GM18870 (cell line): ENCODE results near the gene DGKG.

Experiments
- ATAC-seq: cut with Tn5 transposase; IDR thresholded peaks from one replicate; pipeline ENCODE4 v1.9.1; 2021; ENCODE audit warnings: moderate library complexity; ENCODE audit not compliant: unreplicated experiment

Gene DGKG

GRCh38 chr3:186368176-186368575 is 6.1 kb upstream of the DGKG start:
- no peak for ATAC-seq

GRCh38 chr3:186367631-186368030 is 5.6 kb upstream of the DGKG start:
- ATAC-seq: no peak

GRCh38 chr3:186366206-186366605 is 4.2 kb upstream of the DGKG start:
- no peak for ATAC-seq

GRCh38 chr3:186365202-186365974 is 3.4 kb upstream of the DGKG start:
- no peak for ATAC-seq

- ATAC-seq: no peak
Observed at GRCh38 chr3:186362988-186363387, 954 bp upstream of the DGKG start.

- ATAC-seq: no peak
Observed at GRCh38 chr3:186362537-186362842, 456 bp upstream of the DGKG start.

- no peak for ATAC-seq
Observed at GRCh38 chr3:186361246-186361761, 730 bp downstream of the DGKG start.

GRCh38 chr3:186360779-186361178 is 1.3 kb downstream of the DGKG start:
- no peak for ATAC-seq

GRCh38 chr3:186359078-186359477 is 3.0 kb downstream of the DGKG start:
- no peak for ATAC-seq

- no peak for ATAC-seq
Observed at GRCh38 chr3:186356152-186356551, 5.9 kb downstream of the DGKG start.

GRCh38 chr3:186354100-186354499 is 7.9 kb downstream of the DGKG start:
- no peak for ATAC-seq

GRCh38 chr3:186352369-186352768 is 9.7 kb downstream of the DGKG start:
- no peak for ATAC-seq

- no peak for ATAC-seq
Observed at GRCh38 chr3:186342197-186342596, 19.8 kb downstream of the DGKG start.

GRCh38 chr3:186340204-186340603 is 21.8 kb downstream of the DGKG start:
- ATAC-seq: no peak

- ATAC-seq: no peak
Observed at GRCh38 chr3:186339180-186339918, 22.7 kb downstream of the DGKG start.

- ATAC-seq: no peak
Observed at GRCh38 chr3:186333256-186333655, 28.8 kb downstream of the DGKG start.

- no peak for ATAC-seq
Observed at GRCh38 chr3:186330772-186331460, 31.1 kb downstream of the DGKG start.

- ATAC-seq: no peak
Observed at GRCh38 chr3:186329589-186329988, 32.4 kb downstream of the DGKG start.

GRCh38 chr3:186327912-186328487 is 34.0 kb downstream of the DGKG start:
- no peak for ATAC-seq

GRCh38 chr3:186322761-186323160 is 39.3 kb downstream of the DGKG start:
- ATAC-seq: no peak

- no peak for ATAC-seq
Observed at GRCh38 chr3:186321746-186322145, 40.3 kb downstream of the DGKG start.
